Osteocyte (in vitro differentiated cells): ENCODE data around the gene OXCT2. TPM values are rescaled to one million over a fixed set of nuclear protein-coding genes. Genes with fewer than 3 reads are reported as not detected.
"Not testable (repeated sequence)": the region's sequence is repeated elsewhere in the genome, so short reads cannot be mapped to it uniquely, and the experiment has no call there.

Experiments
- DNase-seq: peaks from one replicate; pipeline ENCODE4 v3.0.0; 2021; ENCODE audit warnings: mixed read lengths; ENCODE audit not compliant: unreplicated experiment; ENCODE audit errors: extremely low spot score
- H3K27ac Mint-ChIP-seq: one replicate; pipeline ENCODE4 v1.8.0; 2021; ENCODE audit warnings: mild to moderate bottlenecking, mixed read lengths; ENCODE audit not compliant: unreplicated experiment
- H3K27me3 Mint-ChIP-seq: one replicate; pipeline ENCODE4 v1.8.0; 2021; ENCODE audit warnings: mixed read lengths; ENCODE audit not compliant: unreplicated experiment
- H3K36me3 Mint-ChIP-seq: one replicate; pipeline ENCODE4 v1.8.0; 2021; ENCODE audit warnings: mixed read lengths; ENCODE audit not compliant: unreplicated experiment
- H3K4me1 Mint-ChIP-seq: one replicate; pipeline ENCODE4 v1.8.0; 2021; ENCODE audit warnings: mixed read lengths; ENCODE audit not compliant: unreplicated experiment
- H3K4me3 Mint-ChIP-seq: one replicate; pipeline ENCODE4 v1.8.0; 2021; ENCODE audit warnings: mild to moderate bottlenecking, moderate library complexity, mixed read lengths; ENCODE audit not compliant: unreplicated experiment
- H3K9me3 Mint-ChIP-seq: one replicate; pipeline ENCODE4 v1.8.0; 2021; ENCODE audit warnings: mixed read lengths; ENCODE audit not compliant: unreplicated experiment
- CTCF ChIP-seq: fragments of 200-600 bp; sonication (generic); IDR thresholded peaks from 2 replicates; pipeline ENCODE4 v1.5.0; 2021; ENCODE audit warnings: antibody characterized with exemption, mild to moderate bottlenecking, moderate library complexity
- total RNA-seq: library from RNA; stranded (reverse); gene quantifications from 2 replicates; pipeline ENCODE4 v1.2.1, GENCODE V29; 2021

Gene OXCT2
- total RNA-seq, 1 donor from 2014 or later: not detected

- Mint-ChIP-seq H3K4me1 (no peaks in the 10 kb centered on the region), H3K27ac (no peak overlapping the region), H3K27me3 (peaks cover 32% of the 10 kb centered on the region), H3K36me3 (no peaks in the 10 kb centered on the region), H3K9me3 (no peaks in the 10 kb centered on the region), H3K4me3 (no peak overlapping the region)
- no peak for TF ChIP-seq CTCF
- DNase-seq: no peak
Measured at GRCh38 chr1:39782103-39782502, 11.0 kb upstream of the OXCT2 start.

DNA sequence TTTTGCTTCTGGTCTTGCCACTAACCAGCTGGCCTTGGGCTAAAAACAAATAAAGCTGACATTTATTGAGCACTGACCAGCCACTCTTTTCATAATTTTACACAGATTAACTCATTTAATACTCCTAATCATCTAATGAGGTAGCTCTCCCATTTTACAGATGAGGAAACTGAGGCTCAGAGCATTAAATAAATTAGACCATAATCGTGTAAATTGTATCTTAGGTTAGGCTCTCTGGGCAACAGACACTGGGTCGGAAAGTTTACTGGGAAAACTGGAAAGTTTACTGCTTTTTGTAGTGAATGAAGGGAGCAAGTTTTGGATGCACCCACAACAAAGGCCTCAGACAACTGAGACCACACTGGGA lies 10.2 kb upstream of the OXCT2 start:
- H3K9me3 Mint-ChIP-seq: no peaks in the 10 kb centered on the region
- no peaks in the 10 kb centered on the region for H3K36me3 Mint-ChIP-seq
- no peak for TF ChIP-seq CTCF
- no peaks in the 10 kb centered on the region for H3K4me1 Mint-ChIP-seq
- H3K27ac Mint-ChIP-seq: no peak overlapping the region
- no peak overlapping the region for H3K4me3 Mint-ChIP-seq
- DNase-seq: no peak
- peaks cover 31% of the 10 kb centered on the region for H3K27me3 Mint-ChIP-seq

- DNase-seq: no peak
- no peak overlapping the region for H3K27ac Mint-ChIP-seq
- no peaks in the 10 kb centered on the region for H3K36me3 Mint-ChIP-seq
- no peaks in the 10 kb centered on the region for H3K9me3 Mint-ChIP-seq
- no peak for TF ChIP-seq CTCF
- H3K27me3 Mint-ChIP-seq: peaks cover 29% of the 10 kb centered on the region
- no peaks in the 10 kb centered on the region for H3K4me1 Mint-ChIP-seq
- H3K4me3 Mint-ChIP-seq: no peak overlapping the region
Measured at GRCh38 chr1:39779821-39780220, 8.7 kb upstream of the OXCT2 start.

GRCh38 chr1:39779137-39779536 lies 8.0 kb upstream of the OXCT2 start:
- Mint-ChIP-seq H3K27me3 (peaks cover 29% of the 10 kb centered on the region), H3K4me1 (no peaks in the 10 kb centered on the region), H3K4me3 (no peak overlapping the region), H3K36me3 (no peaks in the 10 kb centered on the region), H3K27ac (no peak overlapping the region), H3K9me3 (no peaks in the 10 kb centered on the region)
- DNase-seq: no peak
- no peak for TF ChIP-seq CTCF

GRCh38 chr1:39778463-39779099 lies 7.4 kb upstream of the OXCT2 start:
- not testable (repeated sequence) for H3K4me1 Mint-ChIP-seq, H3K4me3 Mint-ChIP-seq, DNase-seq, H3K27ac Mint-ChIP-seq, H3K9me3 Mint-ChIP-seq, H3K36me3 Mint-ChIP-seq
- peaks cover 25% of the 10 kb centered on the region for H3K27me3 Mint-ChIP-seq

DNA sequence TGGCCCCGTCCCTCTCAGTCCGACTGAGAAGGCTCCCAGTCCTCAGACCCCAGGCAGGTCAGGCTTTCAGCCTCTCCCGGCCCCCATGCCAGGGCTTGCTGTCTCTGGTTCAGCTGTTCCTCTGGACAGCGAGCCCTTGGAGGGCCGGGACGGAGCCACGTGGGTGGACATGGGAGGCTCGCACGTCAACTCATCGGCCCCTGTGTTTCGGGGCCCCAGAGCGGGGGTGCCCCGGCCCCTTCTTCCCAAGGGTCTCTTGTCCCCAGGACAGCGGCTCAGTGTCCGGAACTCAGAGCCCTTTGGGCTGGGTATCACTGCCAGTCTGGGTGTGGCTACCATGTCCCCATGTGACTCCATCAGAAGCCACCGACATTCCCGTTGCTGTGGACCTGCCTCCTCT lies 6.7 kb upstream of the OXCT2 start:
- H3K9me3 Mint-ChIP-seq, H3K4me3 Mint-ChIP-seq, H3K27ac Mint-ChIP-seq, DNase-seq, H3K36me3 Mint-ChIP-seq, H3K4me1 Mint-ChIP-seq: not testable (repeated sequence)
- peaks cover 18% of the 10 kb centered on the region for H3K27me3 Mint-ChIP-seq
